T-helper 2 cell treated with Interferon-gamma antibody and Interleukin-4, amounts not matched to agents 5 μg/mL and 100 μg/mL, for 36 hours (primary cell): ENCODE data around the gene ERGIC1.
"Not testable (repeated sequence)": the region's sequence is repeated elsewhere in the genome, so short reads cannot be mapped to it uniquely, and the experiment has no call there.

Experiments used
- DNase-seq: peaks from one replicate; pipeline ENCODE4 v3.0.0; 2021; ENCODE audit warnings: low spot score
- H3K27ac Mint-ChIP-seq: one replicate; pipeline ENCODE4 v1.8.0; 2021; ENCODE audit warnings: mild to moderate bottlenecking, mixed read lengths
- H3K27me3 Mint-ChIP-seq: one replicate; pipeline ENCODE4 v1.8.0; 2021; ENCODE audit warnings: low read depth, mixed read lengths
- H3K36me3 Mint-ChIP-seq: one replicate; pipeline ENCODE4 v1.8.0; 2021; ENCODE audit warnings: low read depth, mixed read lengths
- H3K4me1 Mint-ChIP-seq: one replicate; pipeline ENCODE4 v1.8.0; 2021; ENCODE audit warnings: low read depth, mixed read lengths
- H3K4me3 Mint-ChIP-seq: one replicate; pipeline ENCODE4 v1.8.0; 2022; ENCODE audit warnings: mild to moderate bottlenecking, moderate library complexity, mixed read lengths
- H3K9me3 Mint-ChIP-seq: one replicate; pipeline ENCODE4 v1.8.0; 2021; ENCODE audit warnings: mixed read lengths

The ERGIC1 gene

DNA sequence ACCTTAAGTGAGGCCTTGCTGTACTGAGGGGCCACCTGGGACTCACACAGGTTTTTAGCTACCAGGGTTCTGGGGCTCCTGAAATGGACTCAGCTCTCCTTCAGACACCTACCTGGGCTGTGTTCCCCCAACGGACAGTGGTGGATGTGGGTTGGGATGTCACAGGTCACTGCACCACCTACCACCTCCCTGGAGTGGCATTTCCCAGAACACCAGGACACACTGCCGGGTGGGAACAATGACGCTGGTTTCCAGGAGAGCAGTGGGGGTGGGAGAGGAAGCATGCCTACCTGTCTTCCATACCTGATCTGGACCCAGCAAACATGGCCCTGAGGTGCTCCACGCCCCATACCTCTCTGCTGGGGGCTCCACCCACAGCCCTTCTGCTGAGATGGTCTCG is 20.9 kb downstream of the ERGIC1 start:
- no peaks in the 10 kb centered on the region for H3K27me3 Mint-ChIP-seq
- H3K4me3 Mint-ChIP-seq, result no peak overlapping the region
- H3K9me3 Mint-ChIP-seq, result no peaks in the 10 kb centered on the region
- H3K27ac Mint-ChIP-seq, result no peak overlapping the region
- no peaks in the 10 kb centered on the region for H3K36me3 Mint-ChIP-seq
- DNase-seq, result no peak
- H3K4me1 Mint-ChIP-seq, result peaks cover 13% of the 10 kb centered on the region

- Mint-ChIP-seq H3K4me1 (peaks cover 13% of the 10 kb centered on the region), H3K27ac (no peak overlapping the region)
Observed at GRCh38 chr5:172855597-172856292, 21.7 kb downstream of the ERGIC1 start.

DNA sequence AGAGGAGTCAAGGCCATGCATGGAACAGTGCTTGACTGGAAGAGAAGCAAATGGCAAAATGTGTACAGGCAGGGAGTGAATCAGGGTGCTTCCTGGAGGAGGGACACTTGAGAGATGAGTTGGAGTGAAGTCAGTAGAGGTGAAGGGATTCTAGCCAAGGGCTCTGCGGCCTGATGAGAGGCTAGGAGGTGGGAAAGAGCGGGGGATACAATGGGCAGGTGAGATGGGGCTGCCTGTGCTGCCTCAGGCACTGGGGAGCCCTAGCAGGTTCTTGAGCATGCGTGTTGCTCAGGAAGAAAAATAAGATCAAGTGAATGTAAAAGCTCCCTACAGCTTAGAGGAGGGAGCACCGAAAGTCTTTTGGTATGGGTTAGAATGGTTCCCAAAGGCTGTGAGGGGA is 22.3 kb downstream of the ERGIC1 start:
- no peak for DNase-seq
- H3K27me3 Mint-ChIP-seq, result no peaks in the 10 kb centered on the region
- H3K9me3 Mint-ChIP-seq, result no peaks in the 10 kb centered on the region
- H3K4me1 Mint-ChIP-seq, result peaks cover 15% of the 10 kb centered on the region
- no peaks in the 10 kb centered on the region for H3K36me3 Mint-ChIP-seq
- no peak overlapping the region for H3K27ac Mint-ChIP-seq
- H3K4me3 Mint-ChIP-seq, result no peak overlapping the region

More at GRCh38 chr5:172855597-172856292, 21.7 kb downstream of the ERGIC1 start:
- Mint-ChIP-seq H3K36me3 (no peaks in the 10 kb centered on the region), H3K9me3 (no peaks in the 10 kb centered on the region), H3K27me3 (no peaks in the 10 kb centered on the region), H3K4me3 (no peak overlapping the region)
- no peak for DNase-seq

GRCh38 chr5:172857982-172858381 is 23.9 kb downstream of the ERGIC1 start:
- Mint-ChIP-seq H3K4me3 (no peak overlapping the region), H3K27me3 (no peaks in the 10 kb centered on the region), H3K27ac (no peak overlapping the region), H3K9me3 (no peaks in the 10 kb centered on the region), H3K36me3 (no peaks in the 10 kb centered on the region), H3K4me1 (peaks cover 16% of the 10 kb centered on the region)
- no peak for DNase-seq

- Mint-ChIP-seq H3K27me3 (no peaks in the 10 kb centered on the region), H3K36me3 (no peaks in the 10 kb centered on the region), H3K27ac (no peak overlapping the region), H3K9me3 (no peaks in the 10 kb centered on the region), H3K4me3 (no peak overlapping the region), H3K4me1 (peaks cover 13% of the 10 kb centered on the region)
- no peak for DNase-seq
Observed at GRCh38 chr5:172858511-172858989, 24.5 kb downstream of the ERGIC1 start.

GRCh38 chr5:172858990-172859811 is 25.1 kb downstream of the ERGIC1 start:
- H3K4me1 Mint-ChIP-seq, result peaks cover 9% of the 10 kb centered on the region
- no peaks in the 10 kb centered on the region for H3K9me3 Mint-ChIP-seq
- H3K4me3 Mint-ChIP-seq, result no peak overlapping the region

DNA sequence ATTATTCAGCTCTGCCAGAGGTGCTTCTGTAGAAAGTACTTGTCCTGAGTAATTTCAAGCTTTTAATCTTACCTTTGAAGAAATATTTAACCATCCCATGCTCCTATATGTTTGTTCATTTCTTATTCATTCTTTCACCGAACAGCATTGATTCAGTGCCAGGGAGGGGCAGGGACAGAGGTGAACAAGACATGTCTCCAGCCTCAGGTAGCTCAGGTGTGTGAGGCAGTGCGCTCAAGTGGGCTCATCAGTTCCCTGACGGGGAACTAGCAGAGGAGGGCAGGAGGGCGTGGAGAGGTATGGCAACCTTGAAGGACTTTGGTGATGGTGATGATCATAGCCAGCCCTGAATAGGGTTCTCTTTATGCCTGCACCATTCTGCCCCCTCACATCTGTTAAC is 25.9 kb downstream of the ERGIC1 start:
- Mint-ChIP-seq H3K36me3 (no peaks in the 10 kb centered on the region), H3K27ac (no peak overlapping the region), H3K27me3 (no peaks in the 10 kb centered on the region), H3K4me1 (peaks cover 9% of the 10 kb centered on the region), H3K4me3 (no peak overlapping the region), H3K9me3 (no peaks in the 10 kb centered on the region)
- no peak for DNase-seq

More at GRCh38 chr5:172858990-172859811, 25.1 kb downstream of the ERGIC1 start:
- no peaks in the 10 kb centered on the region for H3K27me3 Mint-ChIP-seq
- no peak for DNase-seq
- H3K27ac Mint-ChIP-seq, result no peak overlapping the region
- no peaks in the 10 kb centered on the region for H3K36me3 Mint-ChIP-seq

- Mint-ChIP-seq H3K9me3 (no peaks in the 10 kb centered on the region), H3K36me3 (no peaks in the 10 kb centered on the region), H3K4me3 (no peak overlapping the region), H3K4me1 (peaks cover 9% of the 10 kb centered on the region), H3K27ac (no peak overlapping the region), H3K27me3 (no peaks in the 10 kb centered on the region)
- DNase-seq, result no peak
Observed at GRCh38 chr5:172860520-172861443, 26.7 kb downstream of the ERGIC1 start.

DNA sequence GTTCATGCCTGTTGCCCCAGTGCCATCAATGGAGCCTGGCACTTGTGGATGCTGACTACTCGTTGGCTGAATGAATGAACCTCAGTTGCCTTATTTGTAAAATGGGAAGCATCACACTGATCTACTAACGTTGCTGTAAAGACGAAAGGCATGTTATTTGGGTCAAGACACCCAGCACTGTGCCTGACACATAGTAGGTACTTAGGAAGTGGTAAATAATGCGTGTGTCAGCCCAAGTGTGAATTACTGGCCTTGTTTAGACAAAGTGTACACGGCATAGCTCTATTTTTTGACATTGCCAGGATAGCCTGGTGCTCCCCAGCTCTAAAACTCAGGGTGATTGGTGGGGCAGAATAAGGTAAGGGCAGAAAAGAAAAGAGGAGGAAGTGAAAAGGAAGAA is 27.4 kb downstream of the ERGIC1 start:
- H3K36me3 Mint-ChIP-seq, result no peaks in the 10 kb centered on the region
- H3K9me3 Mint-ChIP-seq, result no peaks in the 10 kb centered on the region
- H3K27ac Mint-ChIP-seq, result no peak overlapping the region
- H3K27me3 Mint-ChIP-seq, result no peaks in the 10 kb centered on the region
- no peak overlapping the region for H3K4me3 Mint-ChIP-seq
- no peak for DNase-seq
- H3K4me1 Mint-ChIP-seq, result peaks cover 9% of the 10 kb centered on the region

DNA sequence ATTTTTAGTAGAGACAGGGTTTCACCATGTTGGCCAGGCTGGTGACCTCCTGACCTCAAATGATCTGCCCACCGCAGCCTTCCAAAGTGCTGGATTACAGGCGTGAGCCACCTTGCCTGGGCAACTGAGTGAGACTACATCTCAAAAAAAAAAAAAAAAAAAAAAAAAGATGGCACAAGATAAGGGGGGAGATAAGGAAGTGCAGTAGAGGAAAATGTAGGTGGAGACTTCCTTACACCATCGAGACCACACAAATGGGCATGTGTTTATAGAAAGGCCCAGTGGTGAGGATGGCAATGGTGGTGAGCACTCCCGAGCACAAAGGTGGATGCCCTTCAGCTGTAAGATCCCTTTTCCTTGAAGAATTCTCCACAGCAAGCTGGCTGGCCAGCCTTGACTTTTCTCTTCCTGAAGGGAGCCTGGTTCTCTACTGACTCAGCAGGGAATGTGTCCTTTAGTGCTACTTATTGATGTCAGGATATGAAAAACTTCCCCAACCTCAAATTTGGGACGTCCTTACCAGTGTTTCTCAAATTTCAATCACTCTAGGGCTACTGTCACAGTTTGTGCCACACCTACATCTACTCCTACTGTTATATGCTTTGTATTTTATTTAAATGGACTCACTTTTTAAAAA is 28.2 kb downstream of the ERGIC1 start:
- peaks cover 9% of the 10 kb centered on the region for H3K4me1 Mint-ChIP-seq
- no peak overlapping the region for H3K4me3 Mint-ChIP-seq
- no peak for DNase-seq
- H3K27ac Mint-ChIP-seq, result no peak overlapping the region
- H3K27me3 Mint-ChIP-seq, result no peaks in the 10 kb centered on the region
- H3K9me3 Mint-ChIP-seq, result no peaks in the 10 kb centered on the region
- H3K36me3 Mint-ChIP-seq, result no peaks in the 10 kb centered on the region

DNA sequence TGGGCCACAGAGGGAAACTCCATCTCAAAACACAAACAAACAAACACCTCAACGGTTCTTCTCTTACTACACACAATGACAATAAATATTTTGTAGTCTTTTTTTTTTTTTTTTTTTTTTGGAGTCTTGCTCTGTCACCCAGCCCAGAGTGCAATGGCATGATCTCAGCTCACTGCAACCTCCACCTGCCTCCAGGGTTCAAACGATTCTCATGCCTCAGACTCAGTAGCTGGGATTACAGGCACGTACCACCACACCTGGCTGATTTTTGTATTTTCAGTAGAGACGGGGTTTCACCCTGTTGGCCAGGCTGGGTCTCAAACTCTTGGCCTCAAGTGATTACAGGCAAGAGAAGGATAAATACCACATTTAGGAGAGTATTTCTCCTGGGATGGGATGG is 30.1 kb downstream of the ERGIC1 start:
- H3K27me3 Mint-ChIP-seq, H3K27ac Mint-ChIP-seq, DNase-seq, H3K9me3 Mint-ChIP-seq, H3K4me3 Mint-ChIP-seq, H3K36me3 Mint-ChIP-seq: not testable (repeated sequence)
- H3K4me1 Mint-ChIP-seq, result peaks cover 17% of the 10 kb centered on the region

DNA sequence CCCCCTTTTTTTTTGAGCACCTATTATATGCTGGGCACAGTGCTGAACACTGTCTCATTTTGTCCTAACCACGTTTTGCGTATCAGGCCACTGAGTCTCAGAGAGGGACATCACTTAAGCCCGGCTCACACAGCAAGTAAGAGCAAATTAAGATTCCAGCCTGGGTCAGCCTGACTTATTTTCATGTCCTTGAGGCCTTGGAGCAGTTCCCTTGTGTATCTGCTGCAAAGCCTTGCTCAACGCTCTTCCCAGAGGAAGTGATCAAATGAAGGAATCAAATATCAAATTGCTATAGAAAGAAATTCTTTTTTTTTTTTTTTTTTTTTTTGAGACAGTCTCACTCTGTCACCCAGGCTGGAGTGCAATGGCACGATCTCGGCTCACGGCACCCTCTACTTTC is 30.7 kb downstream of the ERGIC1 start:
- Mint-ChIP-seq H3K4me3 (no peak overlapping the region), H3K27me3 (no peaks in the 10 kb centered on the region), H3K27ac (no peak overlapping the region), H3K4me1 (peaks cover 17% of the 10 kb centered on the region), H3K9me3 (no peaks in the 10 kb centered on the region), H3K36me3 (no peaks in the 10 kb centered on the region)
- no peak for DNase-seq

- no peaks in the 10 kb centered on the region for H3K9me3 Mint-ChIP-seq
- no peak overlapping the region for H3K4me3 Mint-ChIP-seq
- H3K4me1 Mint-ChIP-seq, result peaks cover 14% of the 10 kb centered on the region
- H3K27me3 Mint-ChIP-seq, result no peaks in the 10 kb centered on the region
- no peaks in the 10 kb centered on the region for H3K36me3 Mint-ChIP-seq
- H3K27ac Mint-ChIP-seq, result no peak overlapping the region
- DNase-seq, result no peak
Observed at GRCh38 chr5:172866378-172866777, 32.3 kb downstream of the ERGIC1 start.
